H1 (cell line): ENCODE measurements around the gene COLEC12. TPM values are rescaled to one million over a fixed set of nuclear protein-coding genes. Genes with fewer than 3 reads are reported as not detected.

Experiments
- CTCF ChIA-PET: fragments of 300-600 bp; sonication (Branson Sonifier 250); formaldehyde crosslinking; loops from one replicate; lab custom pipeline; 2021; ENCODE audit not compliant: partially characterized antibody; lab: Charles Lee
- POLR2A ChIA-PET: fragments of 300-600 bp; sonication (Branson Sonifier 250); formaldehyde crosslinking; loops from one replicate; lab custom pipeline; 2021; ENCODE audit warnings: inconsistent platforms; ENCODE audit not compliant: partially characterized antibody; lab: Charles Lee
- DNase-seq, 2 experiments: peaks; one replicate each; pipeline versions ENCODE4 v3.0.0 to v3.0.0-alpha.2; 2010 to 2022; ENCODE audit warnings: low spot score in 2 of 2, low read depth in 1 of 2, mixed read lengths in 1 of 2
- FAIRE-seq: peaks from 2 replicates; lab custom pipeline; 2011; peaks lifted over from hg19 to GRCh38; lab: Jason Lieb, UNC
- H2AFZ ChIP-seq: 2 replicates; pipeline ENCODE4 v1.8.1; 2012; ENCODE audit warnings: low read length, inconsistent platforms
- H2AK5ac ChIP-seq: 2 replicates; pipeline ENCODE4 v1.6.1; 2013; ENCODE audit warnings: low read depth, low read length
- H2BK120ac ChIP-seq: replicated peaks from 2 replicates; pipeline ENCODE3; 2013; ENCODE audit warnings: low read depth, low read length, inconsistent platforms
- H2BK12ac ChIP-seq: 2 replicates; pipeline ENCODE4 v1.6.1; 2013; ENCODE audit warnings: low read depth, low read length
- H2BK15ac ChIP-seq: 2 replicates; pipeline ENCODE4 v1.6.1; 2013; ENCODE audit warnings: low read length
- H2BK20ac ChIP-seq: 2 replicates; pipeline ENCODE4 v1.6.1; 2013; ENCODE audit warnings: low read length
- H2BK5ac ChIP-seq: 2 replicates; pipeline ENCODE4 v1.6.1; 2013; ENCODE audit warnings: low read depth, low read length
- H3K14ac ChIP-seq: 2 replicates; pipeline ENCODE4 v1.6.1; 2013; ENCODE audit warnings: inconsistent platforms; ENCODE audit not compliant: insufficient read length
- H3K18ac ChIP-seq: 2 replicates; pipeline ENCODE4 v1.6.1; 2013; ENCODE audit warnings: low read length; ENCODE audit errors: extremely low read depth
- H3K23ac ChIP-seq: 2 replicates; pipeline ENCODE4 v1.6.1; 2013; ENCODE audit warnings: inconsistent platforms; ENCODE audit not compliant: insufficient read length
- H3K23me2 ChIP-seq: 2 replicates; pipeline ENCODE4 v1.6.1; 2013; ENCODE audit warnings: low read depth, low read length
- H3K27ac ChIP-seq: 2 replicates; pipeline ENCODE4 v1.6.1; 2011; ENCODE audit warnings: low read depth, low read length, inconsistent platforms
- H3K27me3 ChIP-seq, 4 experiments: replicated peaks in 1 of 4; 1 replicate in 1 of 4; 2 replicates in 3 of 4; pipeline versions ENCODE4 v1.6.1 to v1.8.1; 2011 to 2013; ENCODE audit warnings: low read length in 3 of 4, mild to moderate bottlenecking in 3 of 4, inconsistent platforms in 2 of 4, mixed read lengths in 2 of 4, moderate library complexity in 1 of 4; ENCODE audit not compliant: control insufficient read depth in 3 of 4, insufficient read depth in 3 of 4; ENCODE audit errors: extremely low read depth in 1 of 4
- H3K36me3 ChIP-seq, 4 experiments: 2 replicates each; pipeline versions ENCODE4 v1.6.1 to v1.8.1; 2011 to 2013; ENCODE audit warnings: mild to moderate bottlenecking in 4 of 4, low read length in 3 of 4, moderate library complexity in 2 of 4, control low read depth in 1 of 4, inconsistent platforms in 1 of 4; ENCODE audit not compliant: insufficient read depth in 4 of 4, control insufficient read depth in 2 of 4
- H3K4ac ChIP-seq: replicated peaks from 2 replicates; pipeline ENCODE3; 2013; ENCODE audit warnings: low read length, low read depth, mixed read lengths, inconsistent platforms; ENCODE audit not compliant: insufficient read length
- H3K4me1 ChIP-seq, 4 experiments: replicated peaks in 1 of 4; 1 replicate in 1 of 4; 2 replicates in 3 of 4; pipeline versions ENCODE4 v1.6.1 to v1.8.1; 2011 to 2013; ENCODE audit warnings: low read length in 3 of 4, inconsistent platforms in 2 of 4, mixed read lengths in 1 of 4; ENCODE audit not compliant: insufficient read depth in 4 of 4, control insufficient read depth in 3 of 4
- H3K4me2 ChIP-seq, 2 experiments: 2 replicates each; pipeline versions ENCODE4 v1.6.1 to v1.8.1; 2011 to 2013; ENCODE audit warnings: low read depth in 2 of 2, low read length in 2 of 2, control low read depth in 1 of 2, inconsistent platforms in 1 of 2, mild to moderate bottlenecking in 1 of 2; ENCODE audit not compliant: insufficient read depth in 1 of 2
- H3K4me3 ChIP-seq, 4 experiments: fragments of 200-600, 300-600 bp in 1 of 4; sonication (generic), shearing (Covaris generic), sonication (Bioruptor Twin) in 1 of 4; 2 replicates each; pipeline versions ENCODE4 v1.5.1 to v1.8.1; 2011 to 2016; ENCODE audit warnings: low read length in 4 of 4, low read depth in 3 of 4, control low read depth in 2 of 4, inconsistent platforms in 2 of 4, mild to moderate bottlenecking in 2 of 4, mixed read lengths in 1 of 4, moderate library complexity in 1 of 4; ENCODE audit not compliant: insufficient read depth in 2 of 4; ENCODE audit errors: extremely low read depth in 1 of 4
- H3K56ac ChIP-seq: replicated peaks from 2 replicates; pipeline ENCODE3; 2013; ENCODE audit warnings: low read depth, mild to moderate bottlenecking, mixed read lengths, low read length, inconsistent platforms; ENCODE audit not compliant: insufficient read length
- H3K79me1 ChIP-seq: 2 replicates; pipeline ENCODE4 v1.6.1; 2013; ENCODE audit warnings: low read depth, low read length, control low read depth
- H3K79me2 ChIP-seq, 2 experiments: 2 replicates each; pipeline versions ENCODE4 v1.6.1 to v1.8.1; 2012 to 2013; ENCODE audit warnings: low read length in 2 of 2, mild to moderate bottlenecking in 2 of 2, inconsistent platforms in 1 of 2; ENCODE audit not compliant: insufficient read depth in 2 of 2, control insufficient read depth in 1 of 2
- H3K9ac ChIP-seq, 4 experiments: replicated peaks in 1 of 4; 1 replicate in 1 of 4; 2 replicates in 3 of 4; pipeline versions ENCODE4 v1.6.1 to v1.8.1; 2011 to 2013; ENCODE audit warnings: low read depth in 3 of 4, low read length in 3 of 4, control low read depth in 2 of 4, mild to moderate bottlenecking in 2 of 4, moderate library complexity in 2 of 4, inconsistent platforms in 1 of 4; ENCODE audit errors: extremely low read depth in 1 of 4
- H3K9me3 ChIP-seq, 2 experiments: 2 replicates each; pipeline versions ENCODE4 v1.6.1 to v1.8.1; 2012 to 2013; ENCODE audit warnings: mild to moderate bottlenecking in 2 of 2, moderate library complexity in 2 of 2, control low read depth in 1 of 2, inconsistent platforms in 1 of 2, low read depth in 1 of 2, low read length in 1 of 2, mixed read lengths in 1 of 2; ENCODE audit not compliant: insufficient read depth in 2 of 2
- H4K20me1 ChIP-seq, 2 experiments: replicated peaks in 1 of 2; 2 replicates each; pipeline versions ENCODE3 to v1.8.1; 2011 to 2013; ENCODE audit warnings: inconsistent platforms in 2 of 2, low read length in 2 of 2, mild to moderate bottlenecking in 1 of 2; ENCODE audit not compliant: insufficient read depth in 2 of 2, control insufficient read depth in 1 of 2
- H4K5ac ChIP-seq: 2 replicates; pipeline ENCODE4 v1.6.1; 2013; ENCODE audit warnings: low read length, low read depth, mixed read lengths, inconsistent platforms; ENCODE audit not compliant: insufficient read length
- H4K8ac ChIP-seq: 2 replicates; pipeline ENCODE4 v1.8.0; 2013; ENCODE audit warnings: mild to moderate bottlenecking, moderate library complexity, low read length, inconsistent platforms; ENCODE audit not compliant: insufficient read depth; ENCODE audit errors: extremely low read depth
- H4K91ac ChIP-seq: replicated peaks from 2 replicates; pipeline ENCODE3; 2013; ENCODE audit warnings: low read length, mixed read lengths, inconsistent platforms; ENCODE audit not compliant: insufficient read length
- EGR1 ChIP-seq: IDR thresholded peaks from 2 replicates; pipeline ENCODE4 v1.6.1; 2011; ENCODE audit warnings: low read depth, low read length, borderline replicate concordance
- FOSL1 ChIP-seq: IDR thresholded peaks from 2 replicates; pipeline ENCODE4 v1.6.1; 2011; ENCODE audit warnings: mild to moderate bottlenecking, low read depth, low read length, moderate library complexity; ENCODE audit not compliant: insufficient read depth
- HDAC2 ChIP-seq, 2 experiments: fragments of 300-600 bp in 1 of 2; sonication (generic) in 1 of 2; IDR thresholded peaks; 2 replicates each; pipeline ENCODE4 v1.6.1; 2011 to 2012; ENCODE audit warnings: low read depth in 2 of 2, low read length in 2 of 2, mild to moderate bottlenecking in 2 of 2, moderate library complexity in 2 of 2, borderline replicate concordance in 1 of 2, inconsistent platforms in 1 of 2
- NRF1 ChIP-seq: IDR thresholded peaks from 2 replicates; pipeline ENCODE4 v1.6.1; 2011; ENCODE audit warnings: mild to moderate bottlenecking, low read depth, low read length, improper control_type of control experiment
- POLR2AphosphoS5 ChIP-seq: IDR thresholded peaks from 2 replicates; pipeline ENCODE4 v1.6.1; 2011; ENCODE audit warnings: low read depth, low read length
- POU5F1 ChIP-seq: IDR thresholded peaks from 2 replicates; pipeline ENCODE4 v1.6.1; 2011; ENCODE audit warnings: low read depth, mild to moderate bottlenecking, low read length, moderate library complexity
- RAD21 ChIP-seq, 2 experiments: IDR thresholded peaks in 1 of 2; conservative IDR thresholded peaks in 1 of 2; 2 replicates each; pipeline ENCODE4 v1.6.1; 2011; ENCODE audit warnings: low read depth in 2 of 2, low read length in 2 of 2, improper control_type of control experiment in 1 of 2, inconsistent platforms in 1 of 2, mild to moderate bottlenecking in 1 of 2, moderate library complexity in 1 of 2
- RNF2 ChIP-seq: fragments of 200-900, 300-1000 bp; sonication (generic); IDR thresholded peaks from 2 replicates; pipeline ENCODE4 v1.7.1; 2016; ENCODE audit warnings: borderline replicate concordance, low read depth, mild to moderate bottlenecking, antibody characterized with exemption, low read length; ENCODE audit not compliant: poor library complexity, severe bottlenecking; ENCODE audit errors: missing control alignments
- RXRA ChIP-seq: IDR thresholded peaks from 2 replicates; pipeline ENCODE4 v1.6.1; 2011; ENCODE audit warnings: low read depth, mild to moderate bottlenecking, low read length, moderate library complexity; ENCODE audit not compliant: insufficient read depth
- SP4 ChIP-seq: IDR thresholded peaks from 2 replicates; pipeline ENCODE4 v1.6.1; 2012; ENCODE audit warnings: low read length, inconsistent platforms
- TAF7 ChIP-seq: optimal IDR thresholded peaks from 2 replicates; pipeline ENCODE3; 2011; ENCODE audit warnings: low read depth, mild to moderate bottlenecking, inconsistent platforms, low read length, moderate library complexity, borderline replicate concordance
- TBP ChIP-seq: IDR thresholded peaks from 2 replicates; pipeline ENCODE4 v1.6.1; 2011; ENCODE audit warnings: low read depth, low read length, improper control_type of control experiment
- WGBS, 2 experiments: shearing (Covaris generic) in 1 of 2; methylation state at CpG; one replicate each; pipeline versions ENCODE4 v1.1.6 to v1.1.7; 2013 to 2015; ENCODE audit warnings: low lambda C conversion rate in 2 of 2, mixed read lengths in 2 of 2, inconsistent platforms in 1 of 2, low coverage in 1 of 2, missing lambda C conversion rate in 1 of 2; ENCODE audit not compliant: insufficient replicate concordance in 2 of 2, insufficient coverage in 1 of 2, insufficient read length in 1 of 2; ENCODE audit errors: extremely low coverage in 1 of 2, missing lambda C conversion rate in 1 of 2; 5-methylcytosine and 5-hydroxymethylcytosine counted together
- polyA plus RNA-seq, 7 experiments: library from polyadenylated mRNA; depleted of rRNA in 3 of 7; stranded (reverse) in 5 of 7; unstranded in 2 of 7; fragments of >200 nt in 5 of 7; fragments of 200-250 nt in 2 of 7; gene quantifications; 1 replicate in 5 of 7; 2 replicates in 1 of 7; 4 replicates in 1 of 7; pipeline versions ENCODE4 v1.2.1 to v1.2.3, GENCODE V29; 2011 to 2013; ENCODE audit warnings: missing spikeins in 2 of 7, mixed read lengths in 2 of 7
- total RNA-seq: library from RNA; stranded (reverse); fragmentation: NEBNext Ultra II Directional; extraction: Animal tissue kit (Norgen Biotek cat#: 25700); gene quantifications from 2 replicates; pipeline ENCODE4 v1.2.1, GENCODE V29; 2021

COLEC12 gene
- total and polyA plus RNA-seq, 2 of the 8 experiments (the other 6 are each of a cell fraction or from before 2014, with no cell fraction given), result 0.44 to 2.3 TPM

DNA sequence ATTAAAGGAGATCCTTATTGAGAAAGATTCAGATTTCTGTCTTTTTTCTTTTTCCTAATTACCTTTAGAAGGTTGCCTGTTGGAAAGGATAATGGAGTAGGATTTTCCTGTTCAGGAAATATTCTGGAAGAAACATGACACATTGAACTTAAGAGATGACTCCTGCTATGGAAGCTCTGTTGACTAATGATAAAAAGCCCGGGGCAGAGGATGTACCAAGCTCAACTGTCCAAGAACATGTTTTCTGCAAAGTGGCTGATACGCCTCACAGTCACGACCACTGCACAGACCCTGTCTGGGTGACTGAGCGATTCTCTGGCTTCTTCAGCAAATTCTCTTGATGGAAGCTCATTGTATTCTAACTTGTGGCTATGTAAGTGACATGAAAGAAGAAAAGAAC, 146.5 kb downstream of the COLEC12 start:
- H3K23me2 ChIP-seq, result no peaks in the 10 kb centered on the region
- no peak overlapping the region for H4K8ac ChIP-seq
- H3K14ac ChIP-seq, result no peak overlapping the region
- no peaks in the 10 kb centered on the region for H3K79me1 ChIP-seq
- no peak overlapping the region for H4K5ac ChIP-seq
- H3K9me3 ChIP-seq, result no peaks in the 10 kb centered on the region
- no peaks in the 10 kb centered on the region for H3K27me3 ChIP-seq
- no peaks in the 10 kb centered on the region for H3K4me1 ChIP-seq
- H3K56ac ChIP-seq, result no peak overlapping the region
- H3K9ac ChIP-seq, result no peak overlapping the region
- H2BK5ac ChIP-seq, result no peak overlapping the region
- no peak overlapping the region for H3K23ac ChIP-seq
- POLR2A ChIA-PET, result no interaction called here
- TF ChIP-seq EGR1 (no peak), RAD21 (IDR thresholded peaks at IDR 0.05 in 1 of 2, conservative IDR thresholded peaks at IDR 0.05 in 1 of 2; ENCODE audit: low read depth in 2 of 2, low read length in 2 of 2) (no peak), RNF2 (no peak), FOSL1 (no peak), POLR2AphosphoS5 (no peak), RXRA (no peak), SP4 (no peak), POU5F1 (no peak), NRF1 (no peak), TBP (no peak), HDAC2 (IDR thresholded peaks at IDR 0.05; ENCODE audit: borderline replicate concordance in 1 of 2, low read depth in 2 of 2, low read length in 2 of 2) (no peak), TAF7 (no peak)
- no peak overlapping the region for H2BK12ac ChIP-seq
- DNase-seq (no peak), FAIRE-seq (no peak)
- H2AFZ ChIP-seq, result no peak overlapping the region
- no peaks in the 10 kb centered on the region for H3K79me2 ChIP-seq
- H3K27ac ChIP-seq, result no peak overlapping the region
- H4K91ac ChIP-seq, result no peak overlapping the region
- no peaks in the 10 kb centered on the region for H3K36me3 ChIP-seq
- no peak overlapping the region for H2BK120ac ChIP-seq
- no peak overlapping the region for H2AK5ac ChIP-seq
- no peak overlapping the region for H3K4ac ChIP-seq
- WGBS, 2 experiments, result 84% methylated on average over 4 of the region's 4 CpGs; no CpG with 5 or more reads in 1 of the 2 experiments
- H2BK20ac ChIP-seq, result no peak overlapping the region
- H3K4me2 ChIP-seq, result no peak overlapping the region
- no peaks in the 10 kb centered on the region for H4K20me1 ChIP-seq
- no peak overlapping the region for H3K4me3 ChIP-seq
- H3K18ac ChIP-seq, result no peak overlapping the region
- H2BK15ac ChIP-seq, result no peak overlapping the region
- CTCF ChIA-PET, result interaction anchor here (0.7 to 1.1 kb wide), 3 partner anchors 8 to 124 kb away, joined by 3 to 4 read pairs (median 3); no protein-coding TSS in a partner anchor
